ENCODE results near the gene SLC25A21.
"Not testable (repeated sequence)": the region's sequence is repeated elsewhere in the genome, so short reads cannot be mapped to it uniquely, and the experiment has no call there.

DNA sequence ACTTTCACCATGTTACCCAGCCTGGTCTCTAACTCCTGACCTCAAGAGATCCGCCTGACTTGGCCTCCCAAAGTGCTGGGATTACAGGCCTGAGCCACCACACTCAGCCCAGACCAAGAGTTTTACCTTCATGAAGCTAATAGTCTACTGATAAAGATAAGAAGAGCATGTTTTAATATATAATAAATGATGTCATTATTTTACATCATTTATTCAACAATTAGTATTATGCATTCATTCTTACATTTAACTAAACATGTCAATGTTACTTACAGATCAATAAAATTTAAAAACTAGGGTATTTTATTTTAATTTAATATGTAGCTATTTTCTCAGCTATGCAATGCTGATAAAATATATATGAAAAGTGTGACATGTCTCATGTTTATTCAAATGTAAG is 26.0 kb downstream of the SLC25A21 start:
- not testable (repeated sequence) for TF ChIP-seq POLR2A (IDR thresholded peaks at IDR 0.05; ENCODE audit: low read length); GATA1 (IDR thresholded peaks at IDR 0.05; ENCODE audit: low read depth, low read length)
